ENCODE measurements around the gene ELAC1.
"Not testable (repeated sequence)": the region's sequence is repeated elsewhere in the genome, so short reads cannot be mapped to it uniquely, and the experiment has no call there.

ELAC1 gene

GRCh38 chr18:50967714-50968661, at the start of gene ELAC1:
Gene ELAC1 (plus strand): TSS chr18:50968040. CDS start chr18:50974405, 6,365 bp downstream.
- DNase-seq, result peak; percentile 87

GRCh38 chr18:50918153-50918552, 49.7 kb upstream of the ELAC1 start:
- no peak for DNase-seq

- no peak for DNase-seq
Observed at GRCh38 chr18:50924372-50924771, 43.5 kb upstream of the ELAC1 start.

GRCh38 chr18:50926521-50926920, 41.3 kb upstream of the ELAC1 start:
- no peak for DNase-seq

- DNase-seq, result no peak
Observed at GRCh38 chr18:50928551-50928950, 39.3 kb upstream of the ELAC1 start.

GRCh38 chr18:50933684-50934083, 34.2 kb upstream of the ELAC1 start:
- DNase-seq, result no peak

GRCh38 chr18:50934545-50935211, 33.2 kb upstream of the ELAC1 start:
- no peak for DNase-seq

GRCh38 chr18:50935493-50936191, 32.2 kb upstream of the ELAC1 start:
- no peak for DNase-seq

- DNase-seq, result no peak
Observed at GRCh38 chr18:50937183-50937582, 30.7 kb upstream of the ELAC1 start.

- DNase-seq, result no peak
Observed at GRCh38 chr18:50938912-50939311, 28.9 kb upstream of the ELAC1 start.

GRCh38 chr18:50944245-50944932, 23.5 kb upstream of the ELAC1 start:
- DNase-seq, result no peak

- not testable (repeated sequence) for DNase-seq
Observed at GRCh38 chr18:50945918-50946317, 21.9 kb upstream of the ELAC1 start.

- no peak for DNase-seq
Observed at GRCh38 chr18:50947899-50948298, 19.9 kb upstream of the ELAC1 start.

GRCh38 chr18:50949185-50949584, 18.7 kb upstream of the ELAC1 start:
- no peak for DNase-seq

GRCh38 chr18:50950626-50951025, 17.2 kb upstream of the ELAC1 start:
- DNase-seq, result no peak

- DNase-seq, result no peak
Observed at GRCh38 chr18:50953822-50954221, 14.0 kb upstream of the ELAC1 start.

GRCh38 chr18:50955253-50955652, 12.6 kb upstream of the ELAC1 start:
- no peak for DNase-seq

- DNase-seq, result no peak
Observed at GRCh38 chr18:50956116-50956515, 11.7 kb upstream of the ELAC1 start.

GRCh38 chr18:50961974-50962373, 5.9 kb upstream of the ELAC1 start:
- DNase-seq, result no peak

GRCh38 chr18:50969448-50969847, 1.6 kb downstream of the ELAC1 start:
- DNase-seq, result no peak

GRCh38 chr18:50970006-50970405, 2.2 kb downstream of the ELAC1 start:
- DNase-seq, result no peak

- DNase-seq, result not testable (repeated sequence)
Observed at GRCh38 chr18:50972404-50972803, 4.6 kb downstream of the ELAC1 start.
